GM12801 (cell line): ENCODE results near the gene CD59.

Experiments
- CTCF ChIP-seq: IDR thresholded peaks from one replicate; pipeline ENCODE4 v1.5.1; 2011; ENCODE audit warnings: control low read depth; ENCODE audit not compliant: insufficient read length; ENCODE audit errors: extremely low read depth

Gene CD59

DNA sequence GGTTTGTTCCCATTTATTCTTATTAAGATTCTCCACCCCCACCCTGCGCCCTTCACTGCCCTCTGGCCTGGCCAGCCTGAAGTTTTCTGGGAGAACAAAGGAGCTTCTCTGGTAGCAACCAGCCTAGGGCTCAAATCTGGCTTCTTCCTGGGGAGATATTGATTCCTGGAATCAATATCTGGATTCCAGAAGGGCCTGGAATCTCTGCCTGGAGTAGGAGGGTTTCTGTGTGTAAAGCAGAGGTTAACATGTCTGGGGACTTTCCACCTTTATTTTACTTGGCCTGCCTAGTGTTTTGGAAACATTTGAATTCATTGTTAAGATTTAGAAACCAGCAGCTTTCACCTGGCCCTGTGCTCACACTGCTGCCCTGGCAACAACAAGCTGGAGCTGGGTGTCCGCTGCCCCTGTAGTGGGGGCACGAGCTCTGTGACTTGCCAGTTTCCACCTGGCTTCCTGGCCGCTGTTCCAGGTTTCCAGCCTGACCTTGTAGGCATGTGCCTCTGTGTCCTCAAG, 41.1 kb downstream of the CD59 start:
- no peak for TF ChIP-seq CTCF

- no peak for TF ChIP-seq CTCF
These were observed 41.7 kb downstream of the CD59 start for GRCh38 chr11:33694346-33695050.

- no peak for TF ChIP-seq CTCF
These were observed 43.7 kb downstream of the CD59 start for GRCh38 chr11:33692541-33692940.

GRCh38 chr11:33692013-33692504, 44.2 kb downstream of the CD59 start:
- no peak for TF ChIP-seq CTCF

GRCh38 chr11:33691066-33691864, 45.0 kb downstream of the CD59 start:
- TF ChIP-seq CTCF: no peak

- no peak for TF ChIP-seq CTCF
These were observed 45.7 kb downstream of the CD59 start for GRCh38 chr11:33690290-33691065.

GRCh38 chr11:33689501-33689900, 46.7 kb downstream of the CD59 start:
- no peak for TF ChIP-seq CTCF
